IMR-90 (cell line): ENCODE results near the gene RAP1GAP.

Experiments used
- RFX5 ChIP-seq: IDR thresholded peaks from 2 replicates; pipeline ENCODE4 v1.8.0; 2012; ENCODE audit warnings: low read depth, mild to moderate bottlenecking, low read length, moderate library complexity
- TF ChIP-seq, protein P1 (sequence below): conservative IDR thresholded peaks from 2 replicates; pipeline ENCODE4 v1.5.1; 2012; ENCODE audit warnings: mild to moderate bottlenecking, low read depth, low read length, improper control_type of control experiment

DNA sequence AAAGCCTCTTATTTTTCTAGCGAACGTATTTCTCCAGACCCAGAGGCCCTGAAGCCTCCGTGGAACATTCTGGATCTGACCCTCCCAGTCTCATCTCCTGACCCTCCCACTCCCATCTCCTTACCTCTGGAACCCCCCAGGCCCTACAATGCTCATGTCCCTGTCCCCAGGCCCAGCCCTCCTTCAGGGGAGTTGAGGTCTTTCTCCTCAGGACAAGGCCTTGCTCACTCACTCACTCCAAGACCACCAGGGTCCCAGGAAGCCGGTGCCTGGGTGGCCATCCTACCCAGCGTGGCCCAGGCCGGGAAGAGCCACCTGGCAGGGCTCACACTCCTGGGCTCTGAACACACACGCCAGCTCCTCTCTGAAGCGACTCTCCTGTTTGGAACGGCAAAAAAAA is 91.2 kb downstream of the RAP1GAP start:
- TF ChIP-seq, protein P1, sequence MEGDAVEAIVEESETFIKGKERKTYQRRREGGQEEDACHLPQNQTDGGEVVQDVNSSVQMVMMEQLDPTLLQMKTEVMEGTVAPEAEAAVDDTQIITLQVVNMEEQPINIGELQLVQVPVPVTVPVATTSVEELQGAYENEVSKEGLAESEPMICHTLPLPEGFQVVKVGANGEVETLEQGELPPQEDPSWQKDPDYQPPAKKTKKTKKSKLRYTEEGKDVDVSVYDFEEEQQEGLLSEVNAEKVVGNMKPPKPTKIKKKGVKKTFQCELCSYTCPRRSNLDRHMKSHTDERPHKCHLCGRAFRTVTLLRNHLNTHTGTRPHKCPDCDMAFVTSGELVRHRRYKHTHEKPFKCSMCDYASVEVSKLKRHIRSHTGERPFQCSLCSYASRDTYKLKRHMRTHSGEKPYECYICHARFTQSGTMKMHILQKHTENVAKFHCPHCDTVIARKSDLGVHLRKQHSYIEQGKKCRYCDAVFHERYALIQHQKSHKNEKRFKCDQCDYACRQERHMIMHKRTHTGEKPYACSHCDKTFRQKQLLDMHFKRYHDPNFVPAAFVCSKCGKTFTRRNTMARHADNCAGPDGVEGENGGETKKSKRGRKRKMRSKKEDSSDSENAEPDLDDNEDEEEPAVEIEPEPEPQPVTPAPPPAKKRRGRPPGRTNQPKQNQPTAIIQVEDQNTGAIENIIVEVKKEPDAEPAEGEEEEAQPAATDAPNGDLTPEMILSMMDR, result no peak
- TF ChIP-seq RFX5, result no peak
